Activated CD8-positive, alpha-beta T cell treated with anti-CD3 and anti-CD28 coated beads for 36 hours (primary cell): ENCODE results near the gene CREBBP. TPM values are rescaled to one million over a fixed set of nuclear protein-coding genes. Genes with fewer than 3 reads are reported as not detected.

Source experiments
- ATAC-seq: fragments of 200-7000 bp; cut with Tn5 transposase; one replicate; pipeline ENCODE4 v1.10.0; 2021; ENCODE audit warnings: mild to moderate bottlenecking, moderate library complexity
- CTCF ChIA-PET: fragments of 350-600 bp; sonication (Branson Sonifier 250); formaldehyde crosslinking; loops from one replicate; lab custom pipeline; 2021; ENCODE audit warnings: antibody characterized with exemption; lab: Charles Lee
- POLR2A ChIA-PET: fragments of 350-600 bp; sonication (Branson Sonifier 250); formaldehyde crosslinking; loops from one replicate; lab custom pipeline; 2021; ENCODE audit warnings: antibody characterized with exemption; lab: Charles Lee
- DNase-seq: peaks from one replicate; pipeline ENCODE4 v3.0.0-alpha.2; 2020
- H3K27ac Mint-ChIP-seq: one replicate; pipeline ENCODE4 v1.8.0; 2021; ENCODE audit warnings: mild to moderate bottlenecking, mixed read lengths
- H3K27me3 Mint-ChIP-seq: one replicate; pipeline ENCODE4 v1.8.0; 2021; ENCODE audit warnings: mixed read lengths
- H3K36me3 Mint-ChIP-seq: one replicate; pipeline ENCODE4 v1.8.0; 2021; ENCODE audit warnings: low read depth, mixed read lengths
- H3K4me1 Mint-ChIP-seq: one replicate; pipeline ENCODE4 v1.8.0; 2021; ENCODE audit warnings: low read depth, mixed read lengths
- H3K4me3 Mint-ChIP-seq: one replicate; pipeline ENCODE4 v1.8.0; 2021; ENCODE audit warnings: mild to moderate bottlenecking, moderate library complexity, mixed read lengths
- H3K9me3 Mint-ChIP-seq: one replicate; pipeline ENCODE4 v1.8.0; 2021; ENCODE audit warnings: mixed read lengths
- intact Hi-C: fragments of 100-400 bp; cut with micrococcal nuclease; formaldehyde crosslinking; loops from one replicate; pipeline ENCODE4 v1.10.0; 2022
- total RNA-seq, 2 experiments: library from RNA; stranded (reverse); gene quantifications; one replicate each; pipeline ENCODE4 v1.2.3, GENCODE V29; 2021
- TF ChIP-seq, protein P1 (sequence below): fragments of 200-600 bp; IDR thresholded peaks from one replicate; pipeline ENCODE4 v1.8.0; 2022; ENCODE audit warnings: antibody characterized with exemption, mild to moderate bottlenecking

CREBBP gene
- total RNA-seq, 2 experiments from 2014 or later, result 27.9 to 33.5 TPM

DNA sequence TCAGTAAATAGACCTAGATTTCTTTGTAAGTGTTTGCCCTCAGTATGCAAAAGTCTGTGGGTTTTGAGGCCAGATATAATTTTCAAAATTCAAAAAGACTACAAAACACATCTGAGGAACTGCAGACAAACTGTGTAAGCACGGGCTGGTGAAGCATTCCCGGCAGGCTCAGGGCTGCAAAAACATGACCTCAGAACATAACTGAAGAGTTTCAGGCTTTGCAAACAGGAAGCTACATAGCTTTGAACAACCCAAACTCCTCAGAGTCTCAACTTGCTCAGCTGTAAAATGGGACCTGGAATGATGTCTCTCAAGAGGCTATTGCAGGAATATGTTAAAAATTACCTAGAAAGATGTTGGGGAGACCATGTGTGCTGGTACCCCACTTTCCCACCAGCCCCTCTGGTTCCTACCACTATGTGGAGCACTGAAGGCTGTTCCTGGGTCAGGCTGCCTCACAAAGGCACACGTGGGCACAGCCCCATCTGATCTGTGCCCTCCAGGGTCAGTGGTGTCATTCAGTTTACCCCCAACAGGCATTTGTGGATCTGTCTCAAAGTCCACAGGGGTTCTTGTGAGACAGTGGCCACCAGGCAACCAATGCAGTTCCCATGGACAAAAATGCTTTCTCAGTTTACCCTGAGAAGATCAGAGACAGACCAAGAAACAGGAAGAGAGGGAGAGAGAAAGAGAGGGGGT is 72.9 kb downstream of the CREBBP start:
- DNase-seq, result no peak
- peaks cover 69% of the 10 kb centered on the region for H3K4me1 Mint-ChIP-seq
- no peaks in the 10 kb centered on the region for H3K9me3 Mint-ChIP-seq
- H3K27ac Mint-ChIP-seq, result peak overlapping the region; percentile 69
- peak; percentile 66 for ATAC-seq
- no peaks in the 10 kb centered on the region for H3K27me3 Mint-ChIP-seq
- peaks cover 35% of the 10 kb centered on the region for H3K36me3 Mint-ChIP-seq
- ChIA-PET POLR2A (no interaction called here), CTCF (interaction anchor here (0.9 kb wide), 1 partner anchor 22 kb away, joined by 3 read pairs; no protein-coding TSS in a partner anchor)
- H3K4me3 Mint-ChIP-seq, result no peak overlapping the region
- intact Hi-C loops, result no loop called here
- TF ChIP-seq, protein P1, sequence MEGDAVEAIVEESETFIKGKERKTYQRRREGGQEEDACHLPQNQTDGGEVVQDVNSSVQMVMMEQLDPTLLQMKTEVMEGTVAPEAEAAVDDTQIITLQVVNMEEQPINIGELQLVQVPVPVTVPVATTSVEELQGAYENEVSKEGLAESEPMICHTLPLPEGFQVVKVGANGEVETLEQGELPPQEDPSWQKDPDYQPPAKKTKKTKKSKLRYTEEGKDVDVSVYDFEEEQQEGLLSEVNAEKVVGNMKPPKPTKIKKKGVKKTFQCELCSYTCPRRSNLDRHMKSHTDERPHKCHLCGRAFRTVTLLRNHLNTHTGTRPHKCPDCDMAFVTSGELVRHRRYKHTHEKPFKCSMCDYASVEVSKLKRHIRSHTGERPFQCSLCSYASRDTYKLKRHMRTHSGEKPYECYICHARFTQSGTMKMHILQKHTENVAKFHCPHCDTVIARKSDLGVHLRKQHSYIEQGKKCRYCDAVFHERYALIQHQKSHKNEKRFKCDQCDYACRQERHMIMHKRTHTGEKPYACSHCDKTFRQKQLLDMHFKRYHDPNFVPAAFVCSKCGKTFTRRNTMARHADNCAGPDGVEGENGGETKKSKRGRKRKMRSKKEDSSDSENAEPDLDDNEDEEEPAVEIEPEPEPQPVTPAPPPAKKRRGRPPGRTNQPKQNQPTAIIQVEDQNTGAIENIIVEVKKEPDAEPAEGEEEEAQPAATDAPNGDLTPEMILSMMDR, result no peak

DNA sequence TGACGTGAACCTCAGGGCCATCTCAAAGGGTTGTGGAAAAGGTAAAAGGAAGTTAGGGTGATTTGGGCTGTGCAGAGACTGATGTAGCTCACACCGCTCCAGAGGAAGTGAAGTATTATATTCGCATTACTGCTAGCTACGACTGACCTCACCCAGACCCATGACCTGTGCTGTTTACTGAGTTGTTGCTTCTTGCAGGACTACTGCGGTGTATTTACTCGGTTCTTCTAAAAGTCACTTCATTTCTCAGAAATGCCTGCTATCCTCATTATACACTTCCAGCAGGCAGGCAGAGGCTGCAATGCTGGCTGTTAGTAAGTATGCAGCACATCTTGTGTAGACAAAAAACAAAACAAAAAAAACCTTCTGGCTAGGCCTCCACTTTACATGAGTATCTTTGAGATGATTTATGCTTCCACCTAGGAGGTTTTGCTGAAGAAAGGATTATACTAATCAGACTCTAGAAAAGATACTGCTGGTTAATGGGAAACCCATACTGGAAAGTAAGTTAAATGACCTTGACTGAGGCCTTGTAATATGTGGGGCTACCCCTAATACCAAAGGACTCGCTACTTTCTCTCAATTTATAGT is 76.0 kb downstream of the CREBBP start:
- H3K4me3 Mint-ChIP-seq, result no peak overlapping the region
- CTCF ChIA-PET, result no interaction called here

DNA sequence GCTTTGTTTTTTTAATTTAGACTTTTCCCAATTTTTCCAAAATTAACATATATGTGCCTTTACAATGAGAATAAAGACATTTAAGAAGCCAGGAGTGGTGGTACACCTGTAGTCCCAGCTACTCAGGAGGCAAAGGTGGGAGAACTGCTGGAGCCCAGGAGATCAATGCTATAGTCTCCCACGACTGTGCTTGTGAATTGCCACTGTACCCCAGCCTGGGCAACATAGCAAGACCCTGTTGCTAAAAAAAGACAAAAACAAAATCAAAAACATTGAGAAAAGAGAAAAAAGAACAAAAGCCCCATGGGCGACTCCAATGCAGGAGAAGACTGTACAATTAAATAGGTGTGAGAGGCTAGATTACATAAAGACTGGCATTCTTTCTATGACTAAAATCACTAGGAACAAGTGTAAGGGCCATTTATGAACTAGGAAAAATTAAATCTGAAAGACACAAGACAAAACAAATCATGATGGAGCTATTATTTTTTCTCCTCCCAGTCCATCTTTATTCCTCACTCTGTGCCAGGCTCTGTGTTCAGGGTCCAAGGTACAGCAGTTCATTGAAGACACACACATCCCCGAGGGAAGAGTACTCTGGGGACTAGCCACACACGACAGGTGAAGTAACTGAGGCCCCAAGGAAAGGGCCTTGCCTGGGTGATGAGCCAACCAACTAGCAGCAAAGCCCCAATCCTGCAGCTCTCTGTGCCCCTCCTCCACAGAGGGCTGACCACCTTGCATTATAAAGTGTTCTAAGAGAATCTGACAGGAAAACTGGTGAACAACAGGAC is 79.8 kb downstream of the CREBBP start:
- intact Hi-C loops, result no loop called here
- no peaks in the 10 kb centered on the region for H3K9me3 Mint-ChIP-seq
- peaks cover 61% of the 10 kb centered on the region for H3K4me1 Mint-ChIP-seq
- no peaks in the 10 kb centered on the region for H3K27me3 Mint-ChIP-seq
- peaks cover 11% of the 10 kb centered on the region for H3K36me3 Mint-ChIP-seq
- ATAC-seq (no peak), DNase-seq (no peak)
- no peak overlapping the region for H3K27ac Mint-ChIP-seq
- no peak overlapping the region for H3K4me3 Mint-ChIP-seq
- CTCF ChIA-PET, result interaction anchor here (1.4 to 1.6 kb wide), 4 partner anchors 10 to 78 kb away, joined by 3 to 6 read pairs (median 3); no protein-coding TSS in a partner anchor
- TF ChIP-seq, protein P1, result no peak
- POLR2A ChIA-PET, result interaction anchor here (0.8 to 0.9 kb wide), 2 partner anchors 9 to 61 kb away, joined by 3 read pairs; no protein-coding TSS in a partner anchor

More for the DNA sequence above, 76.0 kb downstream of the CREBBP start:
- POLR2A ChIA-PET, result no interaction called here
- no peaks in the 10 kb centered on the region for H3K9me3 Mint-ChIP-seq
- intact Hi-C loops, result no loop called here
- H3K27me3 Mint-ChIP-seq, result no peaks in the 10 kb centered on the region
- ATAC-seq, result no peak
- no peak overlapping the region for H3K27ac Mint-ChIP-seq
- peaks cover 29% of the 10 kb centered on the region for H3K36me3 Mint-ChIP-seq
- H3K4me1 Mint-ChIP-seq, result peaks cover 65% of the 10 kb centered on the region
- TF ChIP-seq, protein P1, result no peak
- DNase-seq, result no peak

DNA sequence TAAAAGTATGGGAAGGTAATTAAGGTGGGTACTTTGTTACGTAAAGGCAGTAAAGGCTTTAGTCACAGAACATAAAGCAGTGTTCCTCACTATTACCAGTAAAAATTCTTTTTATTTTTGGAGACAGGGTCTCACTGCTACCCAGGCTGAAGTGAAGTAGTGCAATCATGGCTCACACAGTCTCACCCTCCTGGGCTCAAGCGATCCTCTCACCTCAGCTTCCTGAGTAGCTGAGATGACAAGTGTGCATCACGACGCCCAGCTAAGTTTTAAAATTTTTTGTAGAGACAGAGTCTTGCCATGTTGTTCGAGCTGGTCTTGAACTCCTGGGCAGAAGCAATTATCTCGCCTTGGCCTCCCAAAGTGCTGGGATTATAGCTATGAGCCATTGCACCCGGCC is 80.5 kb downstream of the CREBBP start:
- no peak overlapping the region for H3K27ac Mint-ChIP-seq
- no peaks in the 10 kb centered on the region for H3K27me3 Mint-ChIP-seq
- H3K4me3 Mint-ChIP-seq, result no peak overlapping the region
- H3K36me3 Mint-ChIP-seq, result peaks cover 11% of the 10 kb centered on the region
- DNase-seq (no peak), ATAC-seq (no peak)
- POLR2A ChIA-PET, result interaction anchor here (0.9 kb wide), 1 partner anchor 62 kb away, joined by 3 read pairs; no protein-coding TSS in a partner anchor
- H3K9me3 Mint-ChIP-seq, result no peaks in the 10 kb centered on the region
- TF ChIP-seq, protein P1, result no peak
- CTCF ChIA-PET, result interaction anchor here (1.4 to 1.6 kb wide), 4 partner anchors 11 to 78 kb away, joined by 3 to 6 read pairs (median 3); no protein-coding TSS in a partner anchor
- H3K4me1 Mint-ChIP-seq, result peaks cover 59% of the 10 kb centered on the region
- intact Hi-C loops, result no loop called here
